Measurements from ENCODE around the gene TRIM66. TPM values are rescaled to one million over a fixed set of nuclear protein-coding genes. Genes with fewer than 3 reads are reported as not detected.

The TRIM66 gene
- total RNA-seq, 1 donor, result 5.6 TPM

- H3K4me3 ChIP-seq (ENCODE audit: low read depth, low read length), result no peak overlapping the region
- no peak for TF ChIP-seq CTCF (IDR thresholded peaks at IDR 0.05; ENCODE audit: insufficient read depth, low read length)
- DNase-seq (ENCODE audit: low read depth), result no peak
These were observed 38.6 kb upstream of the TRIM66 start for GRCh38 chr11:8720868-8721608.

DNA sequence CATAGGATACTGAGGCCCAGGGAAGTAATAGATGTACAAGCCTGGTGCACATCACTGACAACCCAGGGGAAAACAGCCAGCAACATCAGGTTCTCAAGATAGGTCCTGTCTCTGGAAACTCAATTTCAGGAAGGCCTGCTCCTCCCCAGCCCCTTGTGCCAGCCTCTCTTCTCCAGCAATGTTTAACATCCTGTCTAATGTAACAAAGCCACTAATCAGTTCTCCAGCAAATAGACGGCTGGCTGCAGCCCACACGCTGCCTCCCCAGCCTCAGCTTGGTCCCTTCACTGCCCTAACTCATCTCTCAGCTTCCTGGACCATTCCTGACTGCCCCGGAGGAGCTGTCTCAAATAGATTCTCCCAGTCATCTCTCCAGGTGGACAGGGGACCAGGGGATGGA is 37.9 kb upstream of the TRIM66 start:
- no peak for TF ChIP-seq CTCF (IDR thresholded peaks at IDR 0.05; ENCODE audit: insufficient read depth, low read length)
- H3K4me3 ChIP-seq (ENCODE audit: low read depth, low read length), result no peak overlapping the region
- DNase-seq (ENCODE audit: low read depth), result no peak

GRCh38 chr11:8719721-8720120 is 37.3 kb upstream of the TRIM66 start:
- H3K4me3 ChIP-seq (ENCODE audit: low read depth, low read length), result no peak overlapping the region
- DNase-seq (ENCODE audit: low read depth), result no peak
- no peak for TF ChIP-seq CTCF (IDR thresholded peaks at IDR 0.05; ENCODE audit: insufficient read depth, low read length)

GRCh38 chr11:8719211-8719649 is 36.8 kb upstream of the TRIM66 start:
- no peak overlapping the region for H3K4me3 ChIP-seq (ENCODE audit: low read depth, low read length)
- no peak for TF ChIP-seq CTCF (IDR thresholded peaks at IDR 0.05; ENCODE audit: insufficient read depth, low read length)
- peak; percentile 93 for DNase-seq (ENCODE audit: low read depth)

GRCh38 chr11:8717876-8718753 is 35.6 kb upstream of the TRIM66 start:
- peak overlapping the region; percentile 22 for H3K4me3 ChIP-seq (ENCODE audit: low read depth, low read length)
- DNase-seq (ENCODE audit: low read depth), result peak; percentile 89

GRCh38 chr11:8717544-8717875 is 35.0 kb upstream of the TRIM66 start:
- no peak overlapping the region for H3K4me3 ChIP-seq (ENCODE audit: low read depth, low read length)
- TF ChIP-seq CTCF (IDR thresholded peaks at IDR 0.05; ENCODE audit: insufficient read depth, low read length), result no peak
- no peak for DNase-seq (ENCODE audit: low read depth)

More at GRCh38 chr11:8717876-8718753, 35.6 kb upstream of the TRIM66 start:
- TF ChIP-seq CTCF (IDR thresholded peaks at IDR 0.05; ENCODE audit: insufficient read depth, low read length), result no peak
